ENCODE data around the gene AUTS2.

AUTS2 gene

DNA sequence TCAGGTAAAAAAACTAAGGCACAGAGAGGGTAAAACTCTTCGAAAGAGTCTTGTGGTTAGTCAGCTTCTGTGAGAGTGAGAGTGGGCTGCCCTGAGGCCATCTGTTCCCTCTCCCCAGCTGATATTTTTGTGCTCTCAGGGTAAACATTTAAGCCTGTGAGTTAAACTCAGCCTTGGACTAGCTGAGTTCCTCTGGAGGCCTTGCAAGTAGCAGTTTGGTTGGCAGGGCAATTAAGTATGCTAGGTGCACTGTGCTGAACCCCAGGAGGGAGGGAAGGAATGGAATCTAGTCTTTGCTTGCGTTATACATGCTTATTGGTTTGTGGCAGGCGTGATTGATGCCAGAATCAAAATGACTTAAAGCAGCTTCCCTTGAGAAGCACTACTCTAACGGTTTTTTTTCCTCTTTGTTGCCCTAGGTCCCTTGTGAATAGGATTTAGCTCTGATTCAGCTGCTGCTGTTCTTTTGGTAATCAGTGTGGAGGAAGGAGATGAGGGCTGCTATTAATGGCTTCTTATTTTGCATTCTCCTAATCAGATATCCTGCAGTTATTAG lies 140.2 kb downstream of the AUTS2 start:
- no peak for DNase-seq

DNA sequence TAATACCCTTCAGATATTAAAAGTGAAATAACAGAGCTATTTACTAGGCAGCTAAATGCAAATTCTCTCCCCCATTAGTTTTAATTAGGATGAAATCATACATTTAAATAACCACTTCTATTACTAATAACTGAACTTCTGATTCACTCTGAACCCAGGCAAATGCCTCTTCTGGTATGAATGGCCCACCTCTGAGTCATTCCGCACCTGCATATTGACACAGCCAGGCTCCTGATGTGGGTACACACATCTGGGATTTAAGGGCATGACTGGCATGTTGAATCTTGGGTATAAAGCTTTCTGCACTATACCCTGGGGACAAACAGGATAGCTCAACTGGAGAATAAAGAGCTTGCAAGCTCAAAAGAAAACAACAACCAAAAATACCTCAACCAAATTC lies 140.9 kb downstream of the AUTS2 start:
- no peak for DNase-seq

DNA sequence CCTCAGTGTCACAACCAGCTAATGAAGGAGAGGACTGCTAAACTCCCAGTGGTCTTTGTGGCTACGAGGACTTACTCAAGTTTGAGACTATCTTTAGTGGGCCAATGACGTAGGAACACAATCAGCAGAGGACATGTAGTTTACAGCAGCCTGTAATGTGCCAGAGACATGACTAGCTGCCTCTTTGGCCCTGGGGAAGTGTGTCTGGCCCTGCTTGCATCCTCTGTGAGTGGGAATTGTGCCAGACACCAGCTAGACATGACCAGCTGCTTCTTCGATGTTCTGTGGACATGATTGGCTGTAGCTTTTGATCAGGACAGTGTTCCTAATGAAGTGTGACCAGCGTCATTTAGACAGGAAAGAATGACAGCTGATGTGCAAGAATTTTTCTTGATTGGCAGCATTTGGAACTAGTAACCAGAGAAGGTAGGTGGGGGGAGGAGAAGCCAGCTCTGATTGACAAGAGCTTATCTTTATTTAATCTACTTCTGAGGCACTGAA lies 141.7 kb downstream of the AUTS2 start:
- no peak for DNase-seq

- no peak for DNase-seq
Measured at GRCh38 chr7:69742237-69742636, 144.0 kb downstream of the AUTS2 start.

GRCh38 chr7:69743436-69743835 lies 145.2 kb downstream of the AUTS2 start:
- no peak for DNase-seq

- DNase-seq = no peak
Measured at GRCh38 chr7:69744026-69744425, 145.8 kb downstream of the AUTS2 start.

DNA sequence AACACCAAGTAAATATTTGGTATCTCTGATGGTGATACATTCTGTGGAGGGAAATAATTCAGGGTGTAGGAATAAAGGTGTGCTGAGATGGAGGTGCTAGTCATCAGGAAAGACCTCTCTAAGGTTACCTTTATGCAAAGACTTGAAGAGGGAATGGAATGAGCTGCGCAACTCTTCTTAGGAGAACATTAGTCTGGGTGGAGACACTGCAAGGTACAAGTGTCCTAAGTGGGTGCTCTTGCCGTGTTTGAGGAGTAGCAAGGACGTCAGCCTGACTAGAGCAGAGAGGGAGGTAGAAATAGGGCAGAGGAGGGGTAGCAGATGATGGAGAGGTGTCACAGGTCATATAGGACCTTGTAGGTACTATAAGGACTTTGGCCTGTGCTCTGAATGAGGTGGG lies 148.1 kb downstream of the AUTS2 start:
- no peak for DNase-seq

GRCh38 chr7:69747144-69747543 lies 148.9 kb downstream of the AUTS2 start:
- no peak for DNase-seq

- DNase-seq = no peak
Measured at GRCh38 chr7:69748530-69748929, 150.3 kb downstream of the AUTS2 start.

DNA sequence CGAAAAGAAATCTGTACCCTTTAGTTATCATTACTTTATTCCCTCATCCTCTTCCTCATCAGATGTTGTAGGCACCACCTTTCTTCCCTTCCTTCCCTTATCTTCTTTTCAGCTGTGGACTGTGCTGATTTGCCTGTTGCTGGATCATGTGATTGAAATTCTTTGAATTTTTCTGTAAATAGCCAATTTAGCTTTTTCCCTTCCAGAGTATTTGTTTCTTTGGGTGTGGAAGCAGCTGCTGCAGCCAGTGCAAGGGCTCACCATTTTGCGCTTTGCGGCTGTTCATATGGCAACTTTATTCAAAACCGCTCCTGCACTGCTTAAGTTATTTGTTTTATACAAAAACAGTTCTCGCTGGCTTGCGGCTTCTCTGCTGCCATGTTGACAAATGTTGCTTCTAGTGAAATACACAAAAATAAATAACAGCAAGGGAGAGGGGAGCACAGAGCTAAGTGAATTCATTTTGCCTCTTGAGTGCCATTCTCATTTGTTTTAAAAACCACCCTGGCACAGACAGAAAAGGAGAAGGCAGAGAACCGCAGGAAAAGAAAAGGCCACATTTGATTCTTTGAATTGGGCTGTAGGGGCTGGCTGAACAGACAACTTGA lies 151.2 kb downstream of the AUTS2 start:
- DNase-seq = no peak

GRCh38 chr7:69749994-69750393 lies 151.7 kb downstream of the AUTS2 start:
- DNase-seq = no peak

DNA sequence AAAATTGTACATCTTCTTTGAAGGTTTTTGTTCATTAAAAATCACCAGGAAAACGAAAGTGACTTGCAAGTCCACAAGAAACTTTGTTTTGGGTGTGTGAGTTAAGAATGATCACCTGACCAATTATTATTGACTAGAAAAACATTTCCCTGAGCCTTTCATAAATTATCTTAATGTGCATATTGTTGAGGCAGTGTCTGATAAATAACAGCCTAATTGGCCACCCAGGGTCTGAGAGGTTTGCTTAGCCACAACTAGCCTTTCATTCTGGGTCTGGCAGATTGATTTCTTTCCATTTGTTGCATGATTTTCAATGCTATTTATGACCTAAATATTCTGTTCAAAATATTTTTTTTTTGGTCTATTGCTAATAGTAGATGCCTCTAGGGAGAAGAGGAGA lies 152.8 kb downstream of the AUTS2 start:
- DNase-seq = no peak

DNA sequence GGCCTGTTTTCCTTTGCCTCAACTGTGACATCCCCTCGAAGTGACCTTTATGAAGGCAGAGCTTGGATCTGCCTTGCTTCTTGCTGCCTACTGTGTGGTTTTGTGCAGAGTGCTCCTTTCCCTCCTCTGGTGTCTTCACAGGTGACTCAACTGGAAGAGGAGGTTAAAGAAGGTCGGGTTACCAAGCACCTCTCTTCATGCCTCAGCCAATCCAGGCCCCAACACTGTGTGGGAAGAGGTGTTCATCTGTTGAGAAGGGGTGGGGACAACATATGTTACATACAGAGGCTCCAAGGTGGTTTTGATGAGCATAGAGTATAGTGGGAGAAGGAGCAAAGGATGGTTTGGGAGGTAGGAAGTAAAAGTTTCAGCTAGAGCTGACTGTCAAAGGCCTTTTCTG lies 155.7 kb downstream of the AUTS2 start:
- DNase-seq = no peak

GRCh38 chr7:69754476-69754875 lies 156.2 kb downstream of the AUTS2 start:
- no peak for DNase-seq

DNA sequence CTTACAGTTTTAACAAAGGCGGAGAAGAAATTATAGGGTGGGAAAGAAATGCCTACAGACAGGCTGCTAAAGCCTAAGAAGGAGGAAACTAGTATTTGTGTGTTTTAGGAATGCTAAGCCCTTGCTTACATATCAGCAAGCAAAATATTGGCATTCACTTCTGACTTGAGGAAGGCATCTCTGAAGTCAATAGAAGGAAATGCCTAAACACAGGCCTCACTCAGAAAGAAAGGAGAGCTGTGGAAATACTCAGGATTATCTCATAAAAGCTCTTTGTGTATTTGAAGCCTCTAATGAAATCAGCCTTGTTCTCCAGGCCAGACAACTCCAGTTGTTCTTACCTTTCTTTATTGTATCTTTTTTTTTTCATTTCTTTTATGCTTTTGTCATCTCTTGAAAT lies 158.0 kb downstream of the AUTS2 start:
- no peak for DNase-seq

DNA sequence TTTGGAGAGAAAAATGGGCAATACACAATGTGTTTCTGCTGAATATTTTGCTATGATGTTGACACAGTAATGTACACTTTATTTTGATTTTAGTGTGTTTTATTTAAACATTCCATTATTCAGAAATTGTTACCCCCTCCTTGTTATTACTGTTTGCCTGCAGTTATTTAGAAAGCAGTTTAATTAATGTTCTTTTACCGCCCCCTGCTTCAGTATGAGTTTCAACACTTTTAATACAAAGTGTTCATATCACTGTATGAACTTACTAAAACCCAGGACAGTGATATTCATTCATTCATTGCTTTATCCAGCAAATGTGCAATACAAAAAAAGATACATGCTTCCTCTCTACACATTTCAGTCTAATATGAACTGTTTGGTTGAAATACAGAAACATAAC lies 159.3 kb downstream of the AUTS2 start:
- no peak for DNase-seq

- DNase-seq = no peak
Measured at GRCh38 chr7:69757981-69758430, 159.7 kb downstream of the AUTS2 start.

GRCh38 chr7:69759373-69759772 lies 161.1 kb downstream of the AUTS2 start:
- no peak for DNase-seq

GRCh38 chr7:69761290-69761922 lies 163.1 kb downstream of the AUTS2 start:
- DNase-seq = no peak

DNA sequence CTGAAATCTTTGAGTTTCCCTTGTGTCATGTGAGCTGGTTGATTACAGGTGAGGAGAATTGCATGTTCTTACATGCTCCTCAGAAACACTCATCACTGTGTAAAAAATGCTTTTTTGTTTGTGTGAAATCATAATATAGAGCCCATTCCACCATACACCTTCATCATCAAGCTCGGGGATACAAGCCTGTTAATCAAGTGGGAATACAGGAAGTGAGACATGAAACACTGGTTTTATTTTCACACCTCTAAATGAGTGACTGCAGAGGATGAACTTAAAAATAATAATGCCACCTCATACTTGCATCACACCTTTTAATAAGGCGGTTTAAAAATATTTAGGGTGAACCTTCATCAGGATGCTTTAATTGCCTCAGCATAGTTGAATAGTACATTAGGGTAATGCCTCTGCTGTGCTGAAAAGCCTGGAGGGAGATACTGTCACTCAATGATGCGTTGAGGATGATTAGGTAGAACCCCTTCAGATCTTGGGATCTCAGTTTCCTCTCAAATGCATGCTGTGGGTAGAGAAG lies 164.6 kb downstream of the AUTS2 start:
- no peak for DNase-seq

DNA sequence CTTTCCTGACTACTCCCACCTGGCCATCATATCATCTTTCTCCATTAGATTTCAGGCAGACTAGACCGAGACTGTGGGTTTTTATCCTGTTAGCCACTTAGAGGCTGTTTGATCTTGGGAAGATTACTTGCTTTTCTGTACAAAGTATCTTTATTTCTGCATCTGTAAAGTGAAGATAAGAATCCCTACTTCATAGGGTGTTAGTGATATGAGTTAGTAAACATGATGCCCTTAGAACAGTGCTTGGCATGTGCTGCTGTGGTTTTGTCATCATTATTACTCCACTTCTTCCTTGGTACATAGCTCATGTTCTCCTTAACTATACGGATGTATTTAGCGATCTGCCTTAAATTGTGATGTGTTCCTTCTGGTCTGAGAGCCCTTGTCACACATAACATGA lies 165.2 kb downstream of the AUTS2 start:
- no peak for DNase-seq

DNA sequence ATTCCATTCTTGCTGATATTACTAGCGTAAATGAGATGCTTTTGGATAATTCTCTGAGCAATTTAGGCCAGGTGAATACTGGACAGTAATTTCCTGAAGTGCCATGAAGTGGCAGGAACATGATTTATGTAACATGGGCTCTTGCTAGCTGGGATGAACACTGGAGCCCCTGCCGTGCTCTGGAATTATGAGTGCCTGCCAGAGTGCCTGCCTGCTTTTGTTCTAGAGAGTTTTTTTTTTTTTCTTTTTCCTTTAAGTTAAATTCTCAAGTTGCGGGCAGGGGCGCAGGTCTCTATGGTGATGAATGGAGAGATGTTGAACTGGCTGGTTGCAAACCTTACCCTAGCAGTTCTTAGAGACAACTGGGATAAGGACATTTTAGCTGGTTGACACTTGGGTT lies 165.9 kb downstream of the AUTS2 start:
- DNase-seq = no peak

DNA sequence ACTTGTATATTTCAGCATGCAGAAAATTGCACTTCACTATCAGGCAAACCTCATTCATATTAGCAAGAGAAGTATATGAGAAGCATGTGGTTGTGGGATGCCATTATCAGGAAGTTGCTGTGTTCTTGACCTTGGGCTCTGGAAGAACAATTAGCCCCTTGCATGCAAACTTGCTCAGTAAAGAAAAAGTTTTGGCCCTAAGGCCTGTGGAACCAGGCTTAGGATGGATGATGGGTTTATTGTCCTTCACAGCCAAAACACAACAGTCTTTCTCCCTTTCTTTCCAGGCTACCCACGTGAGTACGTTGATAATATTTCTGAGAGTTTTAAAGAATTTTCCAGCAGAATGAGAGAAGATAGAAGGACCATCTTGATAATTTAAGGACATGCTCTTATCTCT lies 166.4 kb downstream of the AUTS2 start:
- DNase-seq = no peak

- no peak for DNase-seq
Measured at GRCh38 chr7:69765879-69766278, 167.6 kb downstream of the AUTS2 start.

Data from amniotic stem cell (primary cell).